Vagina (tissue), 2 donors: ENCODE measurements around the gene TUT7. TPM values are rescaled to one million over a fixed set of nuclear protein-coding genes. Genes with fewer than 3 reads are reported as not detected.

Experiments
- DNase-seq, 2 donors: peaks; one replicate each; pipeline ENCODE4 v3.0.0-alpha.2; 2017; ENCODE audit errors: extremely low spot score in 2 of 2
- H3K27ac ChIP-seq: fragments of 200-600 bp; sonication (generic); one replicate; pipeline ENCODE4 v1.5.1; 2019
- H3K27me3 ChIP-seq: fragments of 200-600 bp; sonication (generic); one replicate; pipeline ENCODE4 v1.5.1; 2019
- H3K36me3 ChIP-seq, 2 donors: fragments of 200-600 bp; sonication (generic); one replicate each; pipeline ENCODE4 v1.5.1; 2017 to 2019
- H3K4me1 ChIP-seq: fragments of 200-600 bp; sonication (generic); one replicate; pipeline ENCODE4 v1.5.1; 2019
- H3K4me3 ChIP-seq, 2 donors: fragments of 200-600 bp; sonication (generic); 1 replicate in 1 of 2; 2 replicates in 1 of 2; pipeline ENCODE4 v1.5.1; 2016 to 2019
- H3K9me3 ChIP-seq: fragments of 200-600 bp; sonication (generic); one replicate; pipeline ENCODE4 v1.5.1; 2019
- POLR2A ChIP-seq, 2 donors: fragments of 450-650 bp; IDR thresholded peaks; one replicate each; pipeline ENCODE4 v1.6.1; 2017; ENCODE audit warnings: antibody characterized with exemption in 2 of 2, mild to moderate bottlenecking in 2 of 2, moderate library complexity in 2 of 2
- POLR2AphosphoS5 ChIP-seq, 2 donors: sonication (generic); formaldehyde crosslinking; IDR thresholded peaks; one replicate each; pipeline ENCODE4 v1.9.0; 2017; ENCODE audit warnings: antibody characterized with exemption in 2 of 2, mild to moderate bottlenecking in 2 of 2, low read depth in 1 of 2; ENCODE audit not compliant: insufficient read depth in 1 of 2
- intact Hi-C: fragments of 100-400 bp; cut with DNase I; formaldehyde crosslinking; loops from one replicate; pipeline ENCODE4 v1.15.1; 2023
- total RNA-seq: library from RNA; depleted of rRNA; stranded (reverse); fragments of >200 nt; gene quantifications from one replicate; pipeline ENCODE4 v1.2.3, GENCODE V29; 2016
- TF ChIP-seq, protein P1 (sequence below), 3 experiments: fragments of 450-650 bp in 2 of 3; fragments of 200-600 bp in 1 of 3; sonication (generic) in 1 of 3; IDR thresholded peaks; one replicate each; pipeline ENCODE4 v1.5.1; 2017 to 2019; ENCODE audit warnings: antibody characterized with exemption in 3 of 3, mild to moderate bottlenecking in 2 of 3, moderate library complexity in 2 of 3

Gene TUT7
- total RNA-seq, 1 donor from 2014 or later: 72.4 TPM

DNA sequence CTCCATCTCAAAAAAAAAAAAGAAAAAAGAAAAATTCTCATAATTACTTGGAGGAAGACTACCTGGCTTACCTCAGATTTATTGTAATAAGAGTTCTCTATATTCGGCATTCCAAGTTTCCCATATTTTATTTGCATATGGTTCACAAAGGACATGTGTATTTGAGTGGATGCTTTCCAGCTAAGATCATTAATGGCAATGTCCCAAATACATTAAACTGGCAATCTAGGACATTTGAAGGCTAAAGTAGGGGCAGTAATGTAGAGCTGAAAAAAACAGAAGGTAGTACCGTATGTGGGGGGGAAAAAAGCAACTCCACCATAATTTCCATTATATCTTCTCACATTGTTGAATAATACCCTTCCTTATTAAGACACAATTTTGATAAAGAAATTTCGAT lies 4.9 kb downstream of the TUT7 start:
- Histone ChIP-seq H3K27ac (no peak overlapping the region), H3K36me3 (peaks cover under 1 to 23% of the 10 kb centered on the region in 2 donors), H3K4me1 (peaks cover 51% of the 10 kb centered on the region), H3K9me3 (no peaks in the 10 kb centered on the region), H3K4me3 (no peak overlapping the region), H3K27me3 (no peaks in the 10 kb centered on the region)
- intact Hi-C loops: no loop called here
- no peak for DNase-seq
- TF ChIP-seq, protein P1, sequence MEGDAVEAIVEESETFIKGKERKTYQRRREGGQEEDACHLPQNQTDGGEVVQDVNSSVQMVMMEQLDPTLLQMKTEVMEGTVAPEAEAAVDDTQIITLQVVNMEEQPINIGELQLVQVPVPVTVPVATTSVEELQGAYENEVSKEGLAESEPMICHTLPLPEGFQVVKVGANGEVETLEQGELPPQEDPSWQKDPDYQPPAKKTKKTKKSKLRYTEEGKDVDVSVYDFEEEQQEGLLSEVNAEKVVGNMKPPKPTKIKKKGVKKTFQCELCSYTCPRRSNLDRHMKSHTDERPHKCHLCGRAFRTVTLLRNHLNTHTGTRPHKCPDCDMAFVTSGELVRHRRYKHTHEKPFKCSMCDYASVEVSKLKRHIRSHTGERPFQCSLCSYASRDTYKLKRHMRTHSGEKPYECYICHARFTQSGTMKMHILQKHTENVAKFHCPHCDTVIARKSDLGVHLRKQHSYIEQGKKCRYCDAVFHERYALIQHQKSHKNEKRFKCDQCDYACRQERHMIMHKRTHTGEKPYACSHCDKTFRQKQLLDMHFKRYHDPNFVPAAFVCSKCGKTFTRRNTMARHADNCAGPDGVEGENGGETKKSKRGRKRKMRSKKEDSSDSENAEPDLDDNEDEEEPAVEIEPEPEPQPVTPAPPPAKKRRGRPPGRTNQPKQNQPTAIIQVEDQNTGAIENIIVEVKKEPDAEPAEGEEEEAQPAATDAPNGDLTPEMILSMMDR (IDR thresholded peaks at IDR 0.05): no peak
- TF ChIP-seq POLR2AphosphoS5 (IDR thresholded peaks at IDR 0.05; ENCODE audit: insufficient read depth in 1 of 2, low read depth in 1 of 2): no peak
- no peak for TF ChIP-seq POLR2A (IDR thresholded peaks at IDR 0.05)

DNA sequence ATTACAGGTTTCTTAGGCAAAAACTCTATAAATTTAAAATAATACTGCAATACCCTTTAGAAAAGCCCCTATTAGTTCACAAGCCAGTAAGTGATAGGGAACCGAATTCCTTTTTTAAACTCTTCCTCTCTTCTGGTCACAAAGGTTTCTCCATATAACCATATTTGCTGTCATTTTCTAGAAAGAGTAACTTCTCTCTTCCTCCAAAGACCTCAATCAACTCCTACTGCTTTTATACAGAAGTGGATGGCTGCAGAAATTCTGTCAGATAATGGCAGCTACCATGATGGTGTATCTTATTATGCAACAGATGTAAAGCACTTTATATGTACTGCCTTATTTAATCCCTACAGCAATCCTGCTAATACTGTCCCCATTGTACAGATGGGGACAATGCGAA lies 6.2 kb downstream of the TUT7 start:
- peaks cover 6 to 34% of the 10 kb centered on the region in 2 donors for H3K36me3 ChIP-seq
- H3K27me3 ChIP-seq: no peaks in the 10 kb centered on the region
- H3K4me1 ChIP-seq: peaks cover 47% of the 10 kb centered on the region
- H3K9me3 ChIP-seq: no peaks in the 10 kb centered on the region
- H3K4me3 ChIP-seq: no peak overlapping the region
- intact Hi-C loops: no loop called here
- no peak overlapping the region for H3K27ac ChIP-seq
- no peak for DNase-seq
- TF ChIP-seq, protein P1 (IDR thresholded peaks at IDR 0.05): no peak
- TF ChIP-seq POLR2A (IDR thresholded peaks at IDR 0.05): no peak
- no peak for TF ChIP-seq POLR2AphosphoS5 (IDR thresholded peaks at IDR 0.05; ENCODE audit: insufficient read depth in 1 of 2, low read depth in 1 of 2)

DNA sequence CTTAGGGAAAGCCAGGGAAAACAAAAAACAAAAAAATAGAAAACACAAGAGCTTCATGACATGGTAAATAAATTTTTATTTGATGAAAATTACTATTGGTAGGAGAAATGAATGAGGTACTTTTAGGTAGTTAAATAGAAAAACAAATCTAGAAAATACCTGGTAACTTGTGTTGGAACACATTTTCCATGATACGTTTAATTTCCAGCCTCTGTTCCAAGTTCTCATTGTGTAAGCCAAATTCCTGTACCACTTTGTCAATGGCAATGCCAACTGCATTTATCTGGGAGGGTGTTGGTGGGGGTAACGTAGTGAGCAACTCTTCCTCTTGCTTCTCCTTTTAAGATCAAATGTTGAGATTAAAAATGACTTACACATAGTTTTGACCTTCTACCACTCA lies 9.4 kb downstream of the TUT7 start:
- Histone ChIP-seq H3K4me1 (peaks cover 15% of the 10 kb centered on the region), H3K36me3 (peaks cover 6 to 54% of the 10 kb centered on the region in 2 donors), H3K4me3 (no peak overlapping the region), H3K9me3 (no peaks in the 10 kb centered on the region), H3K27me3 (no peaks in the 10 kb centered on the region), H3K27ac (no peak overlapping the region)
- no peak for DNase-seq
- TF ChIP-seq POLR2AphosphoS5 (IDR thresholded peaks at IDR 0.05; ENCODE audit: insufficient read depth in 1 of 2, low read depth in 1 of 2) (no peak), POLR2A (IDR thresholded peaks at IDR 0.05) (no peak)
- TF ChIP-seq, protein P1 (IDR thresholded peaks at IDR 0.05): no peak
- intact Hi-C loops: no loop called here

DNA sequence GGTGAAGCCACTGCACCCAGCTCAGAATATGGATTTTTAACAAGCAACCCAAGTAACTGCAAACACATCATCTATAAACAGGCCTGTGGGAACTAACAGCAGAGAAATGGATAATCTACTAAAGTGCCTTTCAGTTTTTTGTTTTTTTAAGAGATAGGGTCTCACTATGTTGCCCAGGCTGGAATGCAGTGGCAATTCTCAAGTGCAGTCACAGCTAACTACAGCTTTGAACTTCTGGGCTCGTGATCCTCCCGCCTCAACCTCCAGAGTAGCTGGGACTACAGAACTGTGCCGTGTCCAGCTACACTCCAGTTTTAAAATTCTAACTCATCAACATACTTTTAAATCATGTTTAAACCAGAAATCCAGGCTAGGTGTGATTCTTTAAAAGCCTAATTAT lies 11.9 kb downstream of the TUT7 start:
- Histone ChIP-seq H3K9me3 (no peaks in the 10 kb centered on the region), H3K27me3 (no peaks in the 10 kb centered on the region), H3K36me3 (peaks cover 6 to 70% of the 10 kb centered on the region in 2 donors), H3K4me1 (no peaks in the 10 kb centered on the region), H3K27ac (no peak overlapping the region), H3K4me3 (no peak overlapping the region)
- intact Hi-C loops: no loop called here
- TF ChIP-seq POLR2AphosphoS5 (IDR thresholded peaks at IDR 0.05; ENCODE audit: insufficient read depth in 1 of 2, low read depth in 1 of 2): no peak
- TF ChIP-seq POLR2A (IDR thresholded peaks at IDR 0.05): no peak
- TF ChIP-seq, protein P1 (IDR thresholded peaks at IDR 0.05): no peak
- no peak for DNase-seq

DNA sequence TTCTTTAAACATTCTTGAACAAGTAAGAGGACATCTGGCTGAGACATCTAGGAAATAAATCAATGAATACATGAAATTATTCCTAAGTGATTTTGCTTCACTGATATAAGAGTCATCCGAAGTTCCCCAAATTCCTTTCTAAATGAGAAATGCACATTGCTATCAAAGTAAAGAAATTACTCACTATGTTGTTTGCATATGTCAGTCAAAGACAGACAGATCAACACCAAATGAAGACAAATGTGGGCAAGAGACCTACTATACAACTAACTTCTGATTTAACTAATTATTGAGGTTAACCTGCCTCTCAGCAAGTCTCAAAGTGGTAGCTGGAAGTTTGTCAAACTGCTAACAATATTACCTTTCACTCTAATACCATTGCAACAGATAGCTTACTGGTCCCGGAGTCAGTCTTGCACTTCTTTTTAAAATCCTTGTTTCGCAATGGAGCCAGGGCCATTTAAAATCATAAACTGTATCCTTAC lies 13.2 kb downstream of the TUT7 start:
- no peaks in the 10 kb centered on the region for H3K27me3 ChIP-seq
- DNase-seq: no peak
- no peak for TF ChIP-seq POLR2A (IDR thresholded peaks at IDR 0.05)
- TF ChIP-seq, protein P1 (IDR thresholded peaks at IDR 0.05): no peak
- TF ChIP-seq POLR2AphosphoS5 (IDR thresholded peaks at IDR 0.05; ENCODE audit: insufficient read depth in 1 of 2, low read depth in 1 of 2): no peak
- intact Hi-C loops: no loop called here
- H3K27ac ChIP-seq: no peak overlapping the region
- H3K4me1 ChIP-seq: no peaks in the 10 kb centered on the region
- H3K36me3 ChIP-seq: peaks cover 6 to 77% of the 10 kb centered on the region in 2 donors
- H3K9me3 ChIP-seq: no peaks in the 10 kb centered on the region
- H3K4me3 ChIP-seq: no peak overlapping the region
